Measurements from ENCODE around the gene IL10RB. TPM values are rescaled to one million over a fixed set of nuclear protein-coding genes. Genes with fewer than 3 reads are reported as not detected.
"Not testable (repeated sequence)": the region's sequence is repeated elsewhere in the genome, so short reads cannot be mapped to it uniquely, and the experiment has no call there.

The IL10RB gene
- total RNA-seq (10 to 100 TPM; 14.3 to 19.3 TPM), polyA plus RNA-seq (ENCODE audit: insufficient read depth, low read depth, low replicate concordance) (14.4 TPM)
- long read RNA-seq, donor 1, transcript IL10RB-201 (7 exons, 1,963 nt), result major isoform, 14 of 27 reads
- long read RNA-seq, donor 1, partial matches to known transcripts, result 12 of 27 reads
- long read RNA-seq, donor 1, other reads (novel, unspliced or antisense), result 0 of 27 reads
- long read RNA-seq, donor 2, transcript IL10RB-201 (7 exons, 1,963 nt), result major isoform, 12 of 12 reads
- long read RNA-seq, donor 2, partial matches to known transcripts, result 0 of 12 reads
- long read RNA-seq, donor 2, other reads (novel, unspliced or antisense), result 0 of 12 reads

DNA sequence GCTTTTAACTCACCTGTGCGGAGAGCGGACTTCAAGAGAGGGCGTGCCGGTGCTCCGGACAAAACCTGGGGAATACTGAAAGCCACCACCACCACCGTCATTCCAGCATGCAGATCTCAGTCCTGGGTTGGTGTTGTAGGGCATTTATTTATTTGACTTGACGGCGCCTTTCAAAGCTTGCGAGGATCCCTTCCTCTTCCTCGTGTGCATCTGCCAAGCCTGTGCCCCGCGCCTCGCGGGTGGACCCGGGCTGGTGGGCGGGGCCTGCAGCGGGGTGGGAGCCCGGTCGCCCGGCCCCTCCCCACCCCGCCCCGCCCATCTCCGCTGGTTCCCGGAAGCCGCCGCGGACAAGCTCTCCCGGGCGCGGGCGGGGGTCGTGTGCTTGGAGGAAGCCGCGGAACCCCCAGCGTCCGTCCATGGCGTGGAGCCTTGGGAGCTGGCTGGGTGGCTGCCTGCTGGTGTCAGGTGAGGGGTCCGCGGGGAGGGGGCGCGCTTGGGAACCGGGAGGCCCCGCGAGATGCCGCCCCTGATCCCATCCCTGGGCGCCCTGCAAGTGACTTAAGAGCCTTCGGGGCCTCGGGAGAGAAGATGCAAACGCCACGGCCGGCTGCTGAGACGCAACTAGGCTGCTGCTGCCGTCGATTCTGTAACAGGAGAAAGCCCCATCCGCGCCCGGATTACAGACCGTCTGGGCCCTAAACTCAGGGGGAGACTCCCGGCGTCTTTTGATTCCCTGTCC, at the start of gene IL10RB:
Gene IL10RB, plus strand, starts transcription at position 318 of the 739 bp plus-strand sequence. Its CDS starts 99 bp downstream, at position 417.
- Histone ChIP-seq H3K27ac (peak within 1 kb of the TSS; percentile 78 to 83), H3K36me3 (ENCODE audit: low read depth, missing control alignments) (no peaks in the 10 kb centered on the region), H3K27me3 (no peaks in the 10 kb centered on the region), H3K4me1 (no peaks in the 10 kb centered on the region), H3K9me3 (no peaks in the 10 kb centered on the region), H3K4me3 (peak within 1 kb of the TSS; percentile 85 to 88)
- intact Hi-C loops (cut with DNase I; ENCODE audit: low total_unique reads), result no loop called here
- peak; percentile 78 for DNase-seq
- 0 to 2% methylated on average over 6 to 43 of the region's 60 CpGs for WGBS, 2 donors
- no peak for TF ChIP-seq POLR2A (IDR thresholded peaks at IDR 0.05)
- TF ChIP-seq, protein P1, sequence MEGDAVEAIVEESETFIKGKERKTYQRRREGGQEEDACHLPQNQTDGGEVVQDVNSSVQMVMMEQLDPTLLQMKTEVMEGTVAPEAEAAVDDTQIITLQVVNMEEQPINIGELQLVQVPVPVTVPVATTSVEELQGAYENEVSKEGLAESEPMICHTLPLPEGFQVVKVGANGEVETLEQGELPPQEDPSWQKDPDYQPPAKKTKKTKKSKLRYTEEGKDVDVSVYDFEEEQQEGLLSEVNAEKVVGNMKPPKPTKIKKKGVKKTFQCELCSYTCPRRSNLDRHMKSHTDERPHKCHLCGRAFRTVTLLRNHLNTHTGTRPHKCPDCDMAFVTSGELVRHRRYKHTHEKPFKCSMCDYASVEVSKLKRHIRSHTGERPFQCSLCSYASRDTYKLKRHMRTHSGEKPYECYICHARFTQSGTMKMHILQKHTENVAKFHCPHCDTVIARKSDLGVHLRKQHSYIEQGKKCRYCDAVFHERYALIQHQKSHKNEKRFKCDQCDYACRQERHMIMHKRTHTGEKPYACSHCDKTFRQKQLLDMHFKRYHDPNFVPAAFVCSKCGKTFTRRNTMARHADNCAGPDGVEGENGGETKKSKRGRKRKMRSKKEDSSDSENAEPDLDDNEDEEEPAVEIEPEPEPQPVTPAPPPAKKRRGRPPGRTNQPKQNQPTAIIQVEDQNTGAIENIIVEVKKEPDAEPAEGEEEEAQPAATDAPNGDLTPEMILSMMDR (IDR thresholded peaks at IDR 0.05), result no peak

DNA sequence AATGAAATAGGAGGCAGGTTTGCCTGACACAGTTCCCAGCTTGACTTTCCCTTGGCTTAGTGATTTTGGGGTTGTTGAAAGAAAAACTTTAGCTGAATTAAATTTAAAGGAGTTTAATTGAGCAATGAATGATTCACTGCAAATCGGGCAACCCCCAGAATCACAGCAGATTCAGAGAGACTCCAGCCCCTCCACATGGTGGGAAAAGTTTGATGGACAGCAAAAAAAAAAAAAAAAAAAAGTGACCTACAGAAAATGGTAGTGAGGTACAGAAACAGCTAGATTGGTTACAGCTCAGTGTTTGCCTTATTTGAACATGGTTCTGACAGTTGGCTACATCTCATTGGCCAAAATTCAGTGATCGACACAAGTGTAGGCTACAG, 49.0 kb upstream of the IL10RB start:
- intact Hi-C loops (cut with DNase I; ENCODE audit: low total_unique reads), result no loop called here

DNA sequence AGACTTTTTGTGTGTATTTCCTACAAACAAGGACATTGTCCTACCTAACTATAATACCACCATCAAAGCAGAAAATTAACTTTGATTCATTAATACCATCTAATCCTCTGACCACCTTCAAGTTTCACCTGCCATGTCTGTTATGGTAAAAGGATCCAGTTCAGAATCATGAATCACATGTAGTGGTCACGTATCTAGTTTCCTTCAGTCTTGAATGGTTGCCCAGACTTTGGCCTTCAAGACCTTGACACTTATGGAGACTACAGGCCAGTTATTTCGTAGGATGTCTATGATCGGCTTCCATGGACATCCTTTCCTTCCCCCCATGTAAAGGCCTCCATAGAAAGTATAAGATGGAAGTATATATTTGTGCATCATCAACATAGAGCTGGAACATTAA, 46.9 kb upstream of the IL10RB start:
- H3K4me3 ChIP-seq, result no peak overlapping the region
- no peaks in the 10 kb centered on the region for H3K9me3 ChIP-seq
- 72 to 81% methylated on average over 3 of the region's 3 CpGs for WGBS, 2 donors
- DNase-seq, result no peak
- H3K27me3 ChIP-seq, result no peaks in the 10 kb centered on the region
- no peaks in the 10 kb centered on the region for H3K36me3 ChIP-seq (ENCODE audit: low read depth, missing control alignments)
- H3K27ac ChIP-seq, result no peak overlapping the region
- TF ChIP-seq POLR2A (IDR thresholded peaks at IDR 0.05), result no peak
- TF ChIP-seq, protein P1 (IDR thresholded peaks at IDR 0.05), result no peak
- no peaks in the 10 kb centered on the region for H3K4me1 ChIP-seq
- intact Hi-C loops (cut with DNase I; ENCODE audit: low total_unique reads), result no loop called here

More for the DNA sequence above, 49.0 kb upstream of the IL10RB start:
- no peak overlapping the region for H3K27ac ChIP-seq
- H3K4me3 ChIP-seq, result no peak overlapping the region
- H3K4me1 ChIP-seq, result peaks cover 5% of the 10 kb centered on the region
- no peaks in the 10 kb centered on the region for H3K9me3 ChIP-seq
- DNase-seq, result no peak
- H3K27me3 ChIP-seq, result no peaks in the 10 kb centered on the region
- TF ChIP-seq POLR2A (IDR thresholded peaks at IDR 0.05), result no peak
- TF ChIP-seq, protein P1 (IDR thresholded peaks at IDR 0.05), result no peak
- no peaks in the 10 kb centered on the region for H3K36me3 ChIP-seq (ENCODE audit: low read depth, missing control alignments)
- WGBS, 2 donors, result 92 to 93% methylated on average over 2 of the region's 2 CpGs

DNA sequence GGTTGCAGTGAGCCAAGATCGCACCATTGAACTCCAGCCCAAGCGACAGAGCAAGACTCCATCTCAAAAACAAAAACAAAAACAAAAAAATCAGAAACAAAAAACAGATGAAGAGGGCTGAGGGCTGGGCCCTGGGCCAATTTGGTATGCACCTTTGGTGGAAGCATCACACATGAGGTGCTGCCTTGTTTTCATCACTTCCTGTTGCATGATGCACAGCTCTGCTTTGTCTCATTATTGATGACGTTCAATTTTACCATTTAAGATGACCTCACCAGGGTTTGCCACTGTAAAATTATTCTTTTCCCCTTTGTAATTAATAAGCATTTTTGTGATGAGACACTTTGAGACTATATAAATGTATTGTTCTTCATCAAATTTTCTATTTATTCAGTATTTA, 46.2 kb upstream of the IL10RB start:
- Histone ChIP-seq H3K4me3 (no peak overlapping the region), H3K27me3 (no peaks in the 10 kb centered on the region), H3K4me1 (no peaks in the 10 kb centered on the region), H3K27ac (no peak overlapping the region), H3K9me3 (no peaks in the 10 kb centered on the region), H3K36me3 (ENCODE audit: low read depth, missing control alignments) (no peaks in the 10 kb centered on the region)
- WGBS, 2 donors, result 91% methylated on average over 3 of the region's 3 CpGs
- no peak for DNase-seq
- intact Hi-C loops (cut with DNase I; ENCODE audit: low total_unique reads), result no loop called here
- TF ChIP-seq, protein P1 (IDR thresholded peaks at IDR 0.05), result no peak
- no peak for TF ChIP-seq POLR2A (IDR thresholded peaks at IDR 0.05)

DNA sequence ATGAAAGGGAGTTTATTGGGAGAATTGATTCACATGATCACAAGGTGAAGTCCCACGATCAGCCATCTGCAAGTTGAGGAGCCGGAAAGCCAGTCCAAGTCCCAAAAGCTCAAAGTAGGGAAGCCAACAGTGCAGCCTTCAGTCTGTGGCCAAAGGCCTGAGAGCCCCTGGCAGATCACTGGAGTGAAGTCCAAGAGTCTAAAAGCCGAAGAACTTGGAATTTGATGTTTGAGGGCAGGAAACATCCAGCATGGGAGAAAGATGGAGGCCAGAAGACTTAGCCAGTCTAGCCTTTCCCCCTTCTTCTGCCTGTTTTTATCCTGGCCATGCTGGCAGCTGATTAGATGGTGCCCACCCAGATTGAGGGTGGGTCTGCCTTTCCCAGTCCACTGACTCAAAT, 40.8 kb upstream of the IL10RB start:
- H3K9me3 ChIP-seq; H3K27me3 ChIP-seq; DNase-seq; intact Hi-C loops (cut with DNase I; ENCODE audit: low total_unique reads); H3K36me3 ChIP-seq (ENCODE audit: low read depth, missing control alignments); H3K4me1 ChIP-seq; H3K4me3 ChIP-seq; H3K27ac ChIP-seq: not testable (repeated sequence)
- 94 to 95% methylated on average over 3 of the region's 3 CpGs for WGBS, 2 donors
